ENCODE data around the gene SYNGAP1.

The SYNGAP1 gene

GRCh38 chr6:33417128-33417902, 2.5 kb upstream of the SYNGAP1 start:
- ChIA-PET CTCF (interaction anchor here (1.5 to 2.1 kb wide), 4 partner anchors 9 to 27 kb away, joined by 3 to 9 read pairs (median 7); partner anchors contain the start of gene KIFC1), POLR2A (no interaction called here)
- no peak for TF ChIP-seq CTCF (IDR thresholded peaks at IDR 0.05; ENCODE audit: control extremely low read depth, extremely low read depth, low read depth, missing control alignments)
- no peak for DNase-seq (ENCODE audit: extremely low spot score)

- CTCF ChIA-PET, result interaction anchor here (0.6 to 1.9 kb wide), 10 partner anchors 8 to 170 kb away, joined by 3 to 9 read pairs (median 4); partner anchors contain the start of gene B3GALT4
- DNase-seq (ENCODE audit: extremely low spot score), result peak; percentile 93
- POLR2A ChIA-PET, result no interaction called here
- TF ChIP-seq CTCF (IDR thresholded peaks at IDR 0.05; ENCODE audit: control extremely low read depth, extremely low read depth, low read depth, missing control alignments), result peak; percentile 26
Measured at GRCh38 chr6:33417903-33418689, 1.8 kb upstream of the SYNGAP1 start, which contains the start of gene CUTA. CUTA (minus strand) TSS chr6:33418107; CDS start chr6:33418000, 107 bp downstream.

GRCh38 chr6:33418690-33419291, 1.1 kb upstream of the SYNGAP1 start:
- no peak for DNase-seq (ENCODE audit: extremely low spot score)
- POLR2A ChIA-PET, result no interaction called here
- CTCF ChIA-PET, result interaction anchor here (0.9 to 1.9 kb wide), 9 partner anchors 9 to 170 kb away, joined by 3 to 9 read pairs (median 3); partner anchors contain the start of gene B3GALT4
- no peak for TF ChIP-seq CTCF (IDR thresholded peaks at IDR 0.05; ENCODE audit: control extremely low read depth, extremely low read depth, low read depth, missing control alignments)

GRCh38 chr6:33420491-33421343, 852 bp downstream of the SYNGAP1 start:
- CTCF ChIA-PET, result interaction anchor here (0.7 kb wide), 1 partner anchor 303 kb away, joined by 3 read pairs; no protein-coding TSS in a partner anchor
- TF ChIP-seq CTCF (IDR thresholded peaks at IDR 0.05; ENCODE audit: control extremely low read depth, extremely low read depth, low read depth, missing control alignments), result no peak
- POLR2A ChIA-PET, result no interaction called here

GRCh38 chr6:33421344-33421643, 1.4 kb downstream of the SYNGAP1 start:
- no peak for DNase-seq (ENCODE audit: extremely low spot score)
- POLR2A ChIA-PET, result no interaction called here
- CTCF ChIA-PET, result no interaction called here
- TF ChIP-seq CTCF (IDR thresholded peaks at IDR 0.05; ENCODE audit: control extremely low read depth, extremely low read depth, low read depth, missing control alignments), result no peak

More at GRCh38 chr6:33420491-33421343, 852 bp downstream of the SYNGAP1 start:
- DNase-seq (ENCODE audit: extremely low spot score), result no peak

Measured in GM10248 (cell line).